WTC11 (cell line): Measurements from ENCODE around the gene ZNF534.

Experiments
- ATF3 ChIP-seq: sonication (generic); formaldehyde crosslinking; conservative IDR thresholded peaks from 2 replicates; pipeline ENCODE4 v1.8.1; 2022; ENCODE audit warnings: mild to moderate bottlenecking, missing genetic modification reagents
- CBFB ChIP-seq: sonication (generic); formaldehyde crosslinking; IDR thresholded peaks from 2 replicates; pipeline ENCODE4 v1.8.1; 2022; ENCODE audit warnings: mild to moderate bottlenecking, low read depth, missing genetic modification reagents
- ESRRA ChIP-seq: sonication (generic); formaldehyde crosslinking; IDR thresholded peaks from 2 replicates; pipeline ENCODE4 v1.8.1; 2022; ENCODE audit warnings: mild to moderate bottlenecking, missing genetic modification reagents, borderline replicate concordance
- GRHL2 ChIP-seq: fragments of 250-450 bp; sonication (Bioruptor Pico); IDR thresholded peaks from 2 replicates; pipeline ENCODE4 v1.8.0; 2022; ENCODE audit warnings: mild to moderate bottlenecking, moderate library complexity; ENCODE audit not compliant: insufficient replicate concordance, severe bottlenecking
- JUN ChIP-seq: sonication (generic); formaldehyde crosslinking; IDR thresholded peaks from 2 replicates; pipeline ENCODE4 v1.8.0; 2023; ENCODE audit warnings: mild to moderate bottlenecking, missing genetic modification reagents
- MLX ChIP-seq: sonication (generic); formaldehyde crosslinking; IDR thresholded peaks from 2 replicates; pipeline ENCODE4 v1.8.1; 2023; ENCODE audit warnings: mild to moderate bottlenecking, missing genetic modification reagents, moderate library complexity
- NFYB ChIP-seq: sonication (generic); formaldehyde crosslinking; conservative IDR thresholded peaks from 2 replicates; pipeline ENCODE4 v1.8.0; 2022; ENCODE audit warnings: low read depth, missing genetic modification reagents
- NR3C1 ChIP-seq: sonication (generic); formaldehyde crosslinking; conservative IDR thresholded peaks from 2 replicates; pipeline ENCODE4 v1.8.1; 2023; ENCODE audit warnings: low read depth, mild to moderate bottlenecking, missing genetic modification reagents
- TCF7 ChIP-seq: sonication (generic); formaldehyde crosslinking; IDR thresholded peaks from 2 replicates; pipeline ENCODE4 v1.8.0; 2022; ENCODE audit warnings: mild to moderate bottlenecking, low read depth, missing genetic modification reagents, moderate library complexity
- TEAD4 ChIP-seq: sonication (generic); formaldehyde crosslinking; IDR thresholded peaks from 2 replicates; pipeline ENCODE4 v1.8.0; 2022; ENCODE audit warnings: mild to moderate bottlenecking, missing genetic modification reagents
- USF2 ChIP-seq: sonication (generic); formaldehyde crosslinking; IDR thresholded peaks from 2 replicates; pipeline ENCODE4 v1.8.1; 2023; ENCODE audit warnings: mild to moderate bottlenecking, missing genetic modification reagents, moderate library complexity
- ZNF263 ChIP-seq: sonication (generic); formaldehyde crosslinking; IDR thresholded peaks from 2 replicates; pipeline ENCODE4 v1.8.1; 2022; ENCODE audit warnings: low read depth, mild to moderate bottlenecking, moderate library complexity, missing genetic modification reagents
- TF ChIP-seq, protein P1 (sequence below): fragments of 200-600 bp; IDR thresholded peaks from 2 replicates; pipeline ENCODE4 v1.8.0; 2022; ENCODE audit warnings: antibody characterized with exemption
- TF ChIP-seq, protein P2 (sequence below): sonication (generic); formaldehyde crosslinking; IDR thresholded peaks from 2 replicates; pipeline ENCODE4 v1.8.0; 2023; ENCODE audit warnings: mild to moderate bottlenecking, missing genetic modification reagents

DNA sequence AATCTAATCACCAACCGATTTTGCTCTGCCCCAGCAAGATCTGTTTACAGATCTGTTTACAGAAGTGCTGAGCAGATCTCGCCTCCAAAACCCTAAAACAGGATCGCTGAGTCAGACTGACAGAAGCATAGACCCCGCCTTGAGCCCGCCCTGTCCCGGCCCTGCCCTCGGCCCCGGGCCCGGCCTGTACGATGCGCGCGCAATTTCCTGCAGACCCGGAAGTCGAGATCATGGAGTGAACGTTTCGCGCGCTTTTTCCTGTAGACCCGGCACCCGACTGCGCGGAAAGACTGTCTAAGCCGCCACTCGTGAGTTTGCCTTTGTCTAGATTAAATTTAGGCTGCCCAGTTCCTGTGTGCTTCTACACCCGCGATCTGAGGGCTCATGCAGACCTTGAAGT, at the start of gene ZNF534:
- no peak for TF ChIP-seq NR3C1 (CRISPR knock-in tag)
- TF ChIP-seq, protein P1, sequence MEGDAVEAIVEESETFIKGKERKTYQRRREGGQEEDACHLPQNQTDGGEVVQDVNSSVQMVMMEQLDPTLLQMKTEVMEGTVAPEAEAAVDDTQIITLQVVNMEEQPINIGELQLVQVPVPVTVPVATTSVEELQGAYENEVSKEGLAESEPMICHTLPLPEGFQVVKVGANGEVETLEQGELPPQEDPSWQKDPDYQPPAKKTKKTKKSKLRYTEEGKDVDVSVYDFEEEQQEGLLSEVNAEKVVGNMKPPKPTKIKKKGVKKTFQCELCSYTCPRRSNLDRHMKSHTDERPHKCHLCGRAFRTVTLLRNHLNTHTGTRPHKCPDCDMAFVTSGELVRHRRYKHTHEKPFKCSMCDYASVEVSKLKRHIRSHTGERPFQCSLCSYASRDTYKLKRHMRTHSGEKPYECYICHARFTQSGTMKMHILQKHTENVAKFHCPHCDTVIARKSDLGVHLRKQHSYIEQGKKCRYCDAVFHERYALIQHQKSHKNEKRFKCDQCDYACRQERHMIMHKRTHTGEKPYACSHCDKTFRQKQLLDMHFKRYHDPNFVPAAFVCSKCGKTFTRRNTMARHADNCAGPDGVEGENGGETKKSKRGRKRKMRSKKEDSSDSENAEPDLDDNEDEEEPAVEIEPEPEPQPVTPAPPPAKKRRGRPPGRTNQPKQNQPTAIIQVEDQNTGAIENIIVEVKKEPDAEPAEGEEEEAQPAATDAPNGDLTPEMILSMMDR, result no peak
- TF ChIP-seq USF2, result no peak
- no peak for TF ChIP-seq NFYB
- no peak for TF ChIP-seq MLX (CRISPR knock-in tag)
- TF ChIP-seq JUN (CRISPR knock-in tag), result no peak
- no peak for TF ChIP-seq GRHL2 (CRISPR knock-in tag)
- no peak for TF ChIP-seq TEAD4 (CRISPR knock-in tag)
- TF ChIP-seq, protein P2, sequence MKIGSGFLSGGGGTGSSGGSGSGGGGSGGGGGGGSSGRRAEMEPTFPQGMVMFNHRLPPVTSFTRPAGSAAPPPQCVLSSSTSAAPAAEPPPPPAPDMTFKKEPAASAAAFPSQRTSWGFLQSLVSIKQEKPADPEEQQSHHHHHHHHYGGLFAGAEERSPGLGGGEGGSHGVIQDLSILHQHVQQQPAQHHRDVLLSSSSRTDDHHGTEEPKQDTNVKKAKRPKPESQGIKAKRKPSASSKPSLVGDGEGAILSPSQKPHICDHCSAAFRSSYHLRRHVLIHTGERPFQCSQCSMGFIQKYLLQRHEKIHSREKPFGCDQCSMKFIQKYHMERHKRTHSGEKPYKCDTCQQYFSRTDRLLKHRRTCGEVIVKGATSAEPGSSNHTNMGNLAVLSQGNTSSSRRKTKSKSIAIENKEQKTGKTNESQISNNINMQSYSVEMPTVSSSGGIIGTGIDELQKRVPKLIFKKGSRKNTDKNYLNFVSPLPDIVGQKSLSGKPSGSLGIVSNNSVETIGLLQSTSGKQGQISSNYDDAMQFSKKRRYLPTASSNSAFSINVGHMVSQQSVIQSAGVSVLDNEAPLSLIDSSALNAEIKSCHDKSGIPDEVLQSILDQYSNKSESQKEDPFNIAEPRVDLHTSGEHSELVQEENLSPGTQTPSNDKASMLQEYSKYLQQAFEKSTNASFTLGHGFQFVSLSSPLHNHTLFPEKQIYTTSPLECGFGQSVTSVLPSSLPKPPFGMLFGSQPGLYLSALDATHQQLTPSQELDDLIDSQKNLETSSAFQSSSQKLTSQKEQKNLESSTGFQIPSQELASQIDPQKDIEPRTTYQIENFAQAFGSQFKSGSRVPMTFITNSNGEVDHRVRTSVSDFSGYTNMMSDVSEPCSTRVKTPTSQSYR (CRISPR knock-in tag), result no peak
- no peak for TF ChIP-seq TCF7 (CRISPR knock-in tag)
- TF ChIP-seq ESRRA (CRISPR knock-in tag), result no peak
- no peak for TF ChIP-seq CBFB
- TF ChIP-seq ATF3 (CRISPR knock-in tag), result no peak
- no peak for TF ChIP-seq ZNF263 (CRISPR knock-in tag)
